NCI-H146 treated with DMSO at 0.1 percent for 48 hours (cell line): Measurements from ENCODE around the gene TRIM27.
A peak's percentile ranks its signal among the peaks of the same experiment; 100 is the strongest.
"Not testable (repeated sequence)": the region's sequence is repeated elsewhere in the genome, so short reads cannot be mapped to it uniquely, and the experiment has no call there.

Experiments
- DNase-seq: peaks from one replicate; lab custom pipeline; 2025; ENCODE audit not compliant: unreplicated experiment; lab: John Stamatoyannopoulos, UW

Gene TRIM27

DNA sequence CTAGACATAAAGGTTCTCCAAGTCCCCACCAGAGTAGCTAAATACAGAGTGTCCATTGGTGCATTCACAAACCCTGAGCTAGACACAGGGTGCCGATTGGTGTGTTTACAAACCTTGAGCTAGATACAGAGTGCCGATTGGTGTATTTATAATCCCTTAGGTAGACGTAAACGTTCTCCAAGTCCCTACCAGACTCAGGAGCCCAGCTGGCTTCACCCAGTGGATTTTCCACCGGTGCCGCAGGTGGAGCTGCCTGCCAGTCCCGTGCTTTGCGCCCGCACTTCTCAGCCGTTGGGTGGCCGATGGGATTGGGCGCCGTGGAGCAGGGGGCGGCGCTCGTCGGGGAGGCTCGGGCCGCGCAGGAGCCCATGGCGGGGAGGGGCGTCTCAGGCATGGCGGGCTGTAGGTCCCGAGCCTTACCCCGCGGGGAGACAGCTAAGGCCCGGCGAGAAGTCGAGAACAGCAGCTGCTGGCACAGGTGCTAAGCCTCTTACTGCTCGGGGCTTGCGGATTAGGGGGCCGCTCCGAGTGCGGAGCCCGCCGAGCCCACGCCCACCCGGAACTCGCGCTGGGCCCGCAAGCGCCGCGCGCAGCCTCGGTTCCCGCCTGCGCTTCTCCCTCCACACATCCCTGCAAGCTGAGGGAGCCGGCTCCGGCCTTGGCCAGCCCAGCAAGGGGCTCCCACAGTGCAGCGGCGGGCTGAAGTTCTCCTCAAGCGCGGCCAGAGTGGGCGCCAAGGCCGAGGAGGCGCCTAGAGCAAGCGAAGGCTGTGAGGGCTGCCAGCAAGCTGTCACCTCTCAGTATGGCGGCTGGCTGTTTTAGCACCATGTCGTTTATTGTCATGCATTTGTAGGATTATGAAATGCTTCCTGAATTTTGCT, 57.3 kb downstream of the TRIM27 start:
- DNase-seq = peak; percentile 52

DNA sequence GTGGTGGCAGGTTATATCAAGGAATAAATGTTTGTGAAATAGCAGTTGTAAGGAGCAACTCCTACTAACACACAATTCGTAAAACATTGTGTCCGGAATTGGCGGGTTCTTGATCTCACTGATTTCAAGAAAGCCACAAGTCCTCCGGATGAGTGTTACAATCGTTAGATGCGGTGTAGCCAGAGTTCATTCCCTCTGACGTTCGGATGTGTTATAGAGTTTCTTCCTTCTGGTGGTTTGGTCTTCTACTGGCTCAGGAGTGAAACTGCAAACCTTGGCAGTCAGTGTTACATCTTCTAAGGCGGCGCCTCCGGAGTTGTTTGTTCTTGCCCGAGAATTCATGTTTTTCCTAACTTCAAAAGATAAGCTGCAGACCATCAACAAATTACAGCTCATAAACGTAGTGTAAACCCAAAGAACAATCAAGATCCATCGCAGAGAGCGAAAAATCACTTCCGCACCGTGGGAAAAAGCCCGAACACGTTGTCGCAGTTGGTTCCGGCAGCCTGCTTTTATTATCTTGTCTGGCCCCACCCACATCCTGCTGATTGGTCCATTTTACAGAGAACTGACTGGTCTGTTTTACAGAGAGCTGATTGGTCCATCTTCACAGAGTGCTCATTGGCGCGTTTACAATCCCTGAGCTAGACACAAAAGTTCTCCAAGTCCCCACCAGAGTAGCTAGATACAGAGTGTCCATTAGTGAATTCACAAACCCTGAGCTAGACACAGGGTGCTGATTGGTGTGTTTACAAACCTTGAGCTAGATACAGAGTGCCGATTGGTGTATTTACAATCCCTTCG, 58.2 kb downstream of the TRIM27 start:
- peak; percentile 68 for DNase-seq

DNA sequence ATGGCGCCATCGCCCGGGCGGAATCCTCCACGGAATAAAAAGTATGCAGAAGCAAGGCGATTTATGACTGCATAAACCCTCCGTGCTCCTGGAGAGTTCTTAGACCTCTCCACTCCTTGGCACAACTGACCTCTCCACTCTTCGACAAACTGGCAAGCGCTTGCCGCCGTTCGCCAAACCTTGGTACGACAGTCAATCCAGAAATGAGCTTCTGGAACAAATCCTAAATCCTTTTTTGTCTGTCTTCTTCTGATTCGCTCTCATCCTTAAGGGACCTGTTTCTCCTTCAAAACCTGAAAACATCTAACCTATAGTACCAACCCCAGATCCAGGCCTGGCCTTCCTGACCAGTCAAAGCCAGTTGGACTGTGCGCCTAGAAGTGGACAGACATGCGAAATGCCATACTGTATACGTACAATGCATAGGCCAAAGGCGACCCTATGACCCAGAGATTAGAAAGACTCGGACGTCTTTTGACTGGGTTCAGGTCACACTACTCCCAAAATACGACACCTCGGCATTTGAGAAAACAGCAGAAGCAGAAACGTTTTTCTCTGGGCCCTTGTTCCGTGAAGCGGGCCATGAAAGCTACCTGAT, 59.4 kb downstream of the TRIM27 start:
- no peak for DNase-seq

DNA sequence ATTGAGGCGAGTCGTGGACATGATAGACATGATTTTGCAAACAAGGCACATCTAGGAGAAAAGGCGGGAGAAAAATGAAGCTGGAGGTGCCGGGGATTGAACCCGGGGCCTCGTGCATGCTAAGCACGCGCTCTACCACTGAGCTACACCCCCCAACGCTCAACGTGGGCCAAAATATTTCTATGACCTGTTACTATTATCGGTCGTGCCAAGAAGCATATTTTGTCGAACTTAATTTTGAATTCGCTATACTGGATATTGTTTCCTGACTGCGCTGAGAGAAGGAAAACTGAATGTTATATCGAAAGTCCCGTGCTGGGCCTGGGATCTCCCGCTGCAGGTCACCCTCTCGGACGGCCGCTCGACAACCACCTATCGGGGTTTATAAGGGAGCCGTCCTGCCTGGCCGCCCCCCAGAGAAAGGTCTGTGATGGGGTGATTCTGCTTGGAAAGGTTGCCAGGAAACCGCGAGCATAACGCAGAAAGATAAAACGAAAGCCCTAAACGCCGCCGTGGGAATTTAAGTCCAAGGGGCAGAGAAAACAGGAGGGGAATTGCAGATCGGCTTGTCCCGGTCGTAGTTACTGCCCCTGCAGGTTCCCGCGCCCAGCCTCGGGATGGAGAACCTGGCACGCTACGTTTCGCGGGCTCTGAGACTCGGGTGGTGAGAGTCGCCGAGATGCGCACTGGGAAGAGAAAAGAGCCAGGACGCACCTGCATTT, 60.0 kb downstream of the TRIM27 start:
- DNase-seq = peak; percentile 62

DNA sequence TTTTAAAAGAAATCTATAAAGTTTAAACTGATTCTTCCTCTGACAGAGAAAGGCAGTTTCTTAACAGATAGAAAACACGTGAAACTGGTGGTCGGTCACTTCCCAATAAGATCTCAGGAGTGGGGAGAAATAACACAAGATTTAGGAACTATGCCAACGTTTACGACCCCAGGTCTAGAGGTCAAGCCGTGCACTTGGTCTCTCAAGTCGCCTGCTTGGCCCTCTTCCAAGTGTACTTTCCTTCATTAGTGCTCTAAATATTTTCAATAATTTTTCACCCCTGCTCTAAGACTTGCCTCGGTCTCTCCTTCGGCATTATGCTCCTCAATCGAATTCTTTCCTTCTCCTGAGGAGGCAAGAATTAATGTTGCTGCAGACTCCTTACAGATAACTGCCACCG, 61.7 kb downstream of the TRIM27 start:
- no peak for DNase-seq

DNA sequence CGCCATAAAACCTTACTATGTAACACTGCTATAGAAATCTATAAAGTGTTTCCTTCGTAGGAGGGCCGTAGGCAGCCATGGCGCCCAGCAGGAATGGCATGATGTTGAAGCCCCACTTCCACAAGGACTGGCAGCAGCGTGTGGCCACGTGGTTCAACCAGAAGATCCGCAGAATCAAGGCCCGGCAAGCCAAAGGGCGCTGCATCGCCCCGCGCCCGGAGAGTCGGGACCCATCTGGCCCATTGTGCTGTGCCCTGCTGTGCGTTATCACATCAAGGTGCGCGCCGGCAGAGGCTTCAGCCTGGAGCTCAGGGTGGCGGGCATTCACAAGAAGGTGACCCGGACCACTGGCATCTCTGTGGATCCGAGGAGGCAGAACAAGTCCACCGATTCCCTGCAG, 62.4 kb downstream of the TRIM27 start:
- no peak for DNase-seq

DNA sequence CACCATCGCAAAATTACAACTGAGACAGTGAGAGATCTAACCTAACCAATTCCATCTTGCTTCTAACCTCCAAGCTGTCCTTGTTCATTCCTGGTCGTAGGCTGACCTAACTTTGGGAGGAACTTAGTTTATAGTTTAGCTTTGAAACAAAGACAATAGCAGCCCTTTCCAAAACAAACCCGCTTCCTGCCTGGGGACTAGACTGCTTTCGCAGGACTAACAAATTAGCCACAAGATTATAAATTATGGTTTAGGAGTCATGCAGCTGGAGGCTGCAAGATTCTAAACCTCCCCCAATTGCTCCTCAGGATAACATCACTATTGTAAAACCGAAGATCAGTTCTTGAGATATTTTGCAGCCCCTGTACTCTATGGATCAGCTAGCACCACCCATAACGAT, 63.2 kb downstream of the TRIM27 start:
- DNase-seq = no peak

DNA sequence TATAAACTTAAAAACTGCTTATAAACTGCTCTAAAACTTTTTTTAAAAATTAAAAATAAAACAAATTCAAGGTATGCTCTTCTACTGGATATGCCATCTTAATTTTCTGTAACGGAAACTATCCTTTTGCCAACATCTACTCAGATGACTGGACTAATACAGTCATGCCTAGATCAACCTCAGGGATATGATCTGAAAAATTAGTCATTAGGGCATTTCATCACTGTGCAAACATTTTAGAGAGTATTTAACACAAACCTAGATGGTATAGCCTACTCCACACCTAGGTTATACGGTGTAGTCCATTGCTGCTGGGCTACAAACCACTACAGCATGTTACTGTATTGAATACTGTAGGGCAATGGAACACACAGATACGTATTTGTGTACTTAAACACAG, 64.8 kb downstream of the TRIM27 start:
- no peak for DNase-seq

DNA sequence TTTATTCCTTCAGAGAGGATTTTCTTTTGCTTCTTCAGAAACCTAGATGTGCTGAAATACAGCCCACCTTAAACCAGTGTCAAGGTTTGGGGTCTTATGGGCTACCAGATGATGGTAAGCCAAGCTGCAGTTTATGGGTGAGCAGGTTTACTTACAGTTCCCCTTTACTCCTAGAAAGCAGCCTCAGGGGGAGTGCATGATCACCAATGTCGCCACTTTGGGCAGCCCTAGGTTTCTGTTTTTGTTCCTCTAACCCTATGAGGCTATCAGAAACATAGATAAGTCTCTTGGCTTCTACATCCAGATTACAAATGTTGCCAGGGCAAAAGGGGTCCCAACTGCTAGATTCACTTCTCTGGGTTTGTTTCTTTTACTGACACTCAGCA, 67.2 kb downstream of the TRIM27 start:
- DNase-seq = no peak

DNA sequence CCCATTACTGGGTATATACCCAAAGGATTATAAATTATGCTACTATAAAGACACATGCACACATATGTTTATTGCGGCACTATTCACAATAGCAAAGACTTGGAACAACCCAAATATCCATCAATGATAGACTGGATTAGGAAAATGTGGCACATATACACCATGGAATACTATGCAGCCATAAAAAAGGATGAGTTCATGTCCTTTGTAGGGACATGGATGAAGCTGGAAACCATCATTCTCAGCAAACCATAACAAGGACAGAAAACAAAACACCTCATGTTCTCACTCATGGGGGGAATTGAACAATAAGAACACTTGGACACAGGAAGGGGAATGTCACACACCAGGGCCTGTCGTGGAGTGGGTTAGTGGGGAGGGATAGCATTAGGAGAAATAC, 69.4 kb downstream of the TRIM27 start:
- DNase-seq = not testable (repeated sequence)
